IMR-90 (cell line): ENCODE measurements around the gene NAPB.

Experiments used
- CTCF ChIP-seq: conservative IDR thresholded peaks from 2 replicates; pipeline ENCODE4 v1.5.1; 2012; ENCODE audit warnings: mild to moderate bottlenecking, low read depth, low read length, improper control_type of control experiment
- MAFK ChIP-seq: IDR thresholded peaks from 2 replicates; pipeline ENCODE4 v1.6.1; 2012; ENCODE audit warnings: low read depth, low read length, improper control_type of control experiment
- USF2 ChIP-seq: fragments of 150-350 bp; IDR thresholded peaks from 2 replicates; pipeline ENCODE4 v1.6.1; 2017; ENCODE audit warnings: mild to moderate bottlenecking, antibody characterized with exemption, low read length, low read depth

GRCh38 chr20:23365390-23366165 is 55.7 kb downstream of the NAPB start:
- TF ChIP-seq USF2 (no peak), MAFK (no peak), CTCF (no peak)
